Lower leg skin (tissue), 4 donors: ENCODE measurements around the gene DMD. TPM values are rescaled to one million over a fixed set of nuclear protein-coding genes. Genes with fewer than 3 reads are reported as not detected.
"Not testable (repeated sequence)": the region's sequence is repeated elsewhere in the genome, so short reads cannot be mapped to it uniquely, and the experiment has no call there.

Experiments used
- DNase-seq, 2 donors: peaks; one replicate each; pipeline ENCODE4 v3.0.0-alpha.2; 2019; ENCODE audit warnings: low spot score in 2 of 2
- H3K4me3 ChIP-seq: fragments of 200-600 bp; sonication (generic); 2 replicates; pipeline ENCODE4 v1.5.1; 2017; ENCODE audit warnings: mild to moderate bottlenecking, low read depth; ENCODE audit not compliant: poor library complexity, severe bottlenecking
- POLR2A ChIP-seq, 2 donors: fragments of 450-650 bp; IDR thresholded peaks; one replicate each; pipeline ENCODE4 v1.6.1; 2016 to 2017; ENCODE audit warnings: antibody characterized with exemption in 2 of 2, mild to moderate bottlenecking in 1 of 2, moderate library complexity in 1 of 2
- WGBS, 2 donors: methylation state at CpG; one replicate each; pipeline ENCODE4 v1.1.5; 2018; 5-methylcytosine and 5-hydroxymethylcytosine counted together
- intact Hi-C: fragments of 100-400 bp; cut with DNase I; formaldehyde crosslinking; loops from one replicate; pipeline ENCODE4 v1.15.0; 2023; ENCODE audit warnings: low total_unique reads
- total RNA-seq, 4 donors: library from RNA; depleted of rRNA; stranded (reverse); fragments of >200 nt; gene quantifications; one replicate each; pipeline ENCODE4 v1.1.0, GENCODE V29; 2016
- TF ChIP-seq, protein P1 (sequence below), 3 donors: fragments of 450-650 bp; IDR thresholded peaks; one replicate each; pipeline ENCODE4 v1.5.1; 2016; ENCODE audit warnings: antibody characterized with exemption in 3 of 3, mild to moderate bottlenecking in 3 of 3, moderate library complexity in 2 of 3

The DMD gene
- total RNA-seq, 4 donors from 2014 or later, result 23.0 to 27.5 (median 26.7) TPM

DNA sequence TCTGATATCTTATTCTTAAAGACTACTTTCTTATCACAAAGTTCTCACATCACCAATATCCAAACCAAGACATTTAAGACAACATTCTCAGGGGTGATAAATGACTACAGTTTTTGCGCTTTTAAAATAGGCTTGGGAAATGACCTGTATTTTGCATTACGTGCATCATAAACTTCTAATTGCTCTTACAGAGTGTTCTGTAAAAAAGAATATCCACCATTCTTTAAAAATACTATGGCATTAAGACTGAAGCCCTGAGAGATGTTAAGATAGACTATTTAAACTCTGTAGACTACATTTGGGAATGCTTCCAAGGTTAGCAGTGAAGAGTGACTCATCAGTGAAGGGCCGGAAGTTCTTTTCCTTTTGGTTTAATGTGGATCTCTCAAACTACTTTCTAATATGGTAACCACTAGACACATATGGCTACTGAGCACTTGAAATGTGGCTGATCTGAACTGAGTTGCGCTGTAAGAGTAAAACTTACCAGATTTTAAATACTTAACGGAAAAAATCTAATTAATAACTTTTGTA lies 1620.7 kb downstream of the DMD start:
- WGBS, 2 donors, result 67 to 72% methylated on average over 5 of the region's 5 CpGs
- TF ChIP-seq POLR2A (IDR thresholded peaks at IDR 0.05), result no peak
- TF ChIP-seq, protein P1, sequence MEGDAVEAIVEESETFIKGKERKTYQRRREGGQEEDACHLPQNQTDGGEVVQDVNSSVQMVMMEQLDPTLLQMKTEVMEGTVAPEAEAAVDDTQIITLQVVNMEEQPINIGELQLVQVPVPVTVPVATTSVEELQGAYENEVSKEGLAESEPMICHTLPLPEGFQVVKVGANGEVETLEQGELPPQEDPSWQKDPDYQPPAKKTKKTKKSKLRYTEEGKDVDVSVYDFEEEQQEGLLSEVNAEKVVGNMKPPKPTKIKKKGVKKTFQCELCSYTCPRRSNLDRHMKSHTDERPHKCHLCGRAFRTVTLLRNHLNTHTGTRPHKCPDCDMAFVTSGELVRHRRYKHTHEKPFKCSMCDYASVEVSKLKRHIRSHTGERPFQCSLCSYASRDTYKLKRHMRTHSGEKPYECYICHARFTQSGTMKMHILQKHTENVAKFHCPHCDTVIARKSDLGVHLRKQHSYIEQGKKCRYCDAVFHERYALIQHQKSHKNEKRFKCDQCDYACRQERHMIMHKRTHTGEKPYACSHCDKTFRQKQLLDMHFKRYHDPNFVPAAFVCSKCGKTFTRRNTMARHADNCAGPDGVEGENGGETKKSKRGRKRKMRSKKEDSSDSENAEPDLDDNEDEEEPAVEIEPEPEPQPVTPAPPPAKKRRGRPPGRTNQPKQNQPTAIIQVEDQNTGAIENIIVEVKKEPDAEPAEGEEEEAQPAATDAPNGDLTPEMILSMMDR (IDR thresholded peaks at IDR 0.05), result no peak
- no peak for DNase-seq
- H3K4me3 ChIP-seq, result no peak overlapping the region
- intact Hi-C loops, result no loop called here

DNA sequence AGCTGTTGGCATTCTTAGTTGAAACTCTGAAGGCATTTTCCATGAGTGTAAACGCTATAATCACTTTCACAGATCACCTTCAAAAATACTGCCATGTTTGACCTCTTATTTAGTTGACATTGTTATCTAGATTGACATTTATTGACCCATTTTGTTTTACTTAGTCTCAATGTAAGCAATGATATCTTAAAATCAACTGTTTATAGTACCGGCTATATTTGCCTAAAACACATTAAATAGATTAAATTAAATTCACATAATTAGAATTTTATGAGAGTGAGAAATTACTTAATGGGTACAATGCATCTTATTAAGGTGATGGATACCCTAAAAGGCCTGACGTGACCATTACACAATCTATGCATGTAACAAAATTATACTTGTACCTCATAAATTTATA lies 1621.8 kb downstream of the DMD start:
- no peak for DNase-seq
- 83 to 93% methylated on average over 3 of the region's 3 CpGs for WGBS, 2 donors
- intact Hi-C loops, result no loop called here
- no peak overlapping the region for H3K4me3 ChIP-seq
- TF ChIP-seq POLR2A (IDR thresholded peaks at IDR 0.05), result no peak

DNA sequence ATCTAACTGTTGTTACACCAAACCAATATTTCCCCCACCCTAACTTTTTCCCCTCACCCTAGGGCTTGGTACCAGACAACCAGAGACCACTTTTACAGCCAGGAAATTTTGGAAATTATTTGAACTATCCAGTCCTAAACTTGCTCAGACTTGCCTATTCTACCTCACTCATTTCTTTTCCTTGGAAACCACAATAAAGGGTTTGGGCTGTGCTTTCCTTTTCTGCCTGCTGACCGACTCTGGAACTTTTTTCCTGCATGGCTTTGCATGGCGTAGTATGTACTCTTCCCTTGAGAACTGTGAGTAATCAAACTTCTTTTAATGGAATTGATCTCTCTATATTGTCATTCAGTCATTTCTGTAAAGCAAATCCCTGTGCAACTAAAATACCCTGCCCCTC lies 1623.0 kb downstream of the DMD start:
- WGBS, 2 donors, result 79 to 89% methylated on average over 2 of the region's 2 CpGs
- DNase-seq, result no peak
- TF ChIP-seq, protein P1 (IDR thresholded peaks at IDR 0.05), result no peak
- no peak for TF ChIP-seq POLR2A (IDR thresholded peaks at IDR 0.05)
- H3K4me3 ChIP-seq, result no peak overlapping the region
- intact Hi-C loops, result no loop called here

DNA sequence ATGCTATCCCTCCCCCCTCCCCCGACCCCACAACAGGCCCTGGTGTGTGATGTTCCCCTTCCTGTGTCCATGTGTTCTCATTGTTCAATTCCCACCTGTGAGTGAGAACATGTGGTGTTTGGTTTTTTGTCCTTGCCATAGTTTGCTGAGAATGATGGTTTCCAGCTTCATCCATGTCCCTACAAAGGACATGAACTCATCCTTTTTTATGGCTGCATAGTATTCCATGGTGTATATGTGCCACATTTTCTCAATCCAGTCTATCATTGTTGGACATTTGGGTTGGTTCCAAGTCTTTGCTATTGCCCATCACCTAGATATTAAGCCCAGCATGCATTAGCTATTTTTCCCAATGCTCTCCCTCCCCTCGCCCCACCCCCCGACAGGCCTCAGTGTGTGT lies 1627.5 kb downstream of the DMD start:
- DNase-seq, intact Hi-C loops, H3K4me3 ChIP-seq: not testable (repeated sequence)
- WGBS, 2 donors, result 80 to 96% methylated on average over 3 of the region's 3 CpGs

DNA sequence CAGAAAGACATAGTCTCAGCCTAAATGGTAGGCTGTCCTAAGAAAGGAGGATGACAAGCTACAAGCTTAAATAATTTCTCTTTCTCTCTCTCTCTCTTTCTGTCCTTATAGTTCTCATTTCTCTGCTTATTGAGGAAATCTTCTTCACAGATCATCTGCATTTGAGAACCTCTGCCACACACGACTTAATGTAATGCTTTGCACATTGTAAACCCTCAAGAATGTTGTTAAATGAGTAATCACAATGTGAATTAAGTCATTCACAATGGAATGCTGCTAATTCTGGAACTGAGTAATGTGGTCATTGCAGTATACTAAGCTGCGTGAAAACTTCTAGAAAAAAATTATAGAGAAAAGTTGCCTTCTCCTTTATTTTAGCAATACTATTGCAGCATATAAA lies 1630.6 kb downstream of the DMD start:
- TF ChIP-seq, protein P1 (IDR thresholded peaks at IDR 0.05), result no peak
- H3K4me3 ChIP-seq, result no peak overlapping the region
- WGBS, 2 donors, result 16 to 20% methylated on average over 2 of the region's 2 CpGs
- intact Hi-C loops, result no loop called here
- DNase-seq, result no peak

DNA sequence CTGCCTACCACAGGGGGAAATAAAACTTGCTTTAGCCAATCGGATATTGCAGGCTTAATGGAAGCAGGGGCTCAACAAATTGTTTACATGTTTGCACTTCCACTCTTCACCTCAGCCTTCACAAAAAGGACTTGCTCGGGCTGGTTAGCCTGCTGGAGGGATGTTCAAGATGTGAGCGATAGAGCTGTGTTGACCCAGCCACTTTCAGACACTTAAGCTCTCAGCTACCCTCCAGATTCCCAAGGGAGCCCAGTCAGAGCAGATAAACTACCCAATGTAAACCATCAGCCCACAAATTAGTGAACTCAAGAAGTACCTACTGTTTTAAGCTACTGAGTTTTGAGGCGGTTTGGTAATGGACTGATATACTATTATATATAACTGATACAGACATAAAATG lies 1631.1 kb downstream of the DMD start:
- TF ChIP-seq, protein P1 (IDR thresholded peaks at IDR 0.05), result no peak
- TF ChIP-seq POLR2A (IDR thresholded peaks at IDR 0.05), result no peak
- WGBS, 2 donors, result 67 to 71% methylated on average over 4 of the region's 4 CpGs
- no peak for DNase-seq
- intact Hi-C loops, result no loop called here
- no peak overlapping the region for H3K4me3 ChIP-seq

DNA sequence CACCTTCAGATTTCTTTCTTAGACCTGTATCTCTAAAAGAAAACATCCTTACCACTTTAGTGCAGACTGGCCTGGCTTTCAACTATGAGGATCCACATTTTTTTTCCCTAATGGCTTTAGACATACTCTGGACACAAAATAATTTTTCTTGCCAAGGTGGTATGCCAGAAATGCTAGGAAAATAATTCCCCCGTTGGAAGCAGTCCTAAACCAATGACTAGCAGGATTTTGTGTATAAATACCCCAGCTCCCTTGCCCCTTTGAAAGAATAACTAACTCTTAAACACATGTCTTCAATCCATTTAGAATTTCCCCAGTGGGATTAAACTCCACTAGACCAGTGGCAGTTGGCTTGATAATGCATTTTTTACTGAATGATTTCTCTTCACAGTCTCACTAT lies 1639.0 kb downstream of the DMD start:
- no peak overlapping the region for H3K4me3 ChIP-seq
- TF ChIP-seq, protein P1 (IDR thresholded peaks at IDR 0.05), result no peak
- TF ChIP-seq POLR2A (IDR thresholded peaks at IDR 0.05), result no peak
- WGBS, 2 donors, result 25 to 33% methylated on average over 1 of the region's 1 CpG
- no peak for DNase-seq
- intact Hi-C loops, result no loop called here
